GM10248 (cell line): ENCODE results near the gene SRBD1.

ENCODE experiments used
- CTCF ChIA-PET: fragments of 300-600 bp; sonication (Branson Sonifier 250); formaldehyde crosslinking; extraction: SDS; loops from one replicate; lab custom pipeline; 2021; ENCODE audit warnings: antibody characterized with exemption; lab: Yijun Ruan, JAX
- POLR2A ChIA-PET: fragments of 350-650 bp; sonication (Branson Sonifier 250); formaldehyde crosslinking; extraction: SDS; loops from one replicate; lab custom pipeline; 2020; ENCODE audit warnings: antibody characterized with exemption; lab: Yijun Ruan, JAX
- DNase-seq: peaks from one replicate; pipeline ENCODE4 v3.0.0; 2012; ENCODE audit errors: extremely low spot score
- TF ChIP-seq, protein P1 (sequence below): IDR thresholded peaks from 2 replicates; pipeline ENCODE4 v1.5.1; 2012; ENCODE audit warnings: mild to moderate bottlenecking, low read depth; ENCODE audit errors: extremely low read depth, missing control alignments, control extremely low read depth

SRBD1 gene

DNA sequence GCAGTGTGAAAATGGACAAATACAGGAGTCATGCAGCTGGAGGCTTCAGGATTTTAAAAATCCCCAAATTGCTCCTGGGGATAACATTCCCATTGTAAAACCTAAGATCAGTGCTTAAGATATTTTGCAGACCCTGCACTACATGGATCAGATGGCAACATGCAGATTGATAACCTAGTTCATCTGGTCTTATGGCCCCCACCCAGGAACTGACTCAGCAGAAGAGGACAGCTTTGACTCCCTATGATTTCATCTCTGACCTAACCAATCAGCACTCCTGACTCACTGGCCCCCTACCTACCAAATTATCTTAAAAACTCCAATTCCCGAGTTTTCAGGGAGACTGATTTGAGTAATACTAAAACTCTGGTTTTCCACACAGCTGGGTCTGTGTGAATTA, 20.0 kb downstream of the SRBD1 start:
- DNase-seq, result no peak

DNA sequence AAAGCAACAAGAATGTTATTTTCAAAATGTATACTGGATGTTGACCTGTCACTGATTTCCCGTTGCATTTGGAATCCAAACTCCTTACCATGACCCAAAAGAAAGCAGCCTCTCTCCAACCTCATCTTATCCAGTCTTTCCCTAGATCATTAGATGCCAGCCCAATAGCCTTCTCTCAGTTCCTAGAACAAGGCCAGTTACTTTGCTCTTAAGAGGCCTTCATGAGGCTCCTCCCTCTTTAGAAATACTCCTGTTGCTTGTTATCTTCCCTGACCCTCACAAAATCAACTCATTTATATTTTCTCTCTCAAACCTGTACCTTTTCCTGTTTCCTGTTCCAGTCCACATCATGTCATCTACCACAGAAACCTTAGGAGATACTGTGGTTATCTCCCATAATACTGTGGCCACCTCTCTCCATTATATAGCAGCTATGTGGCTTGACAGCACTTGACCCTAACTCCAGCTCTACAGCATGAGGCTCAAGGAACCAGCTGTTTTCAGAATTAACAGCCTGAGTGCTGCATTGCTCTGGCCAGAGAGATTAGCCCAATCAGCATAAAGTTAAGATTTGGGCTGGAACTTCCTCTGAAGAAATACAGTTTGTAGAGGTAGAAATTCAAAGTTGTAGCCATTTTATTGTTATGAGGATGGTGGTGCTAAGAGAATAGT, 22.8 kb downstream of the SRBD1 start:
- TF ChIP-seq, protein P1, sequence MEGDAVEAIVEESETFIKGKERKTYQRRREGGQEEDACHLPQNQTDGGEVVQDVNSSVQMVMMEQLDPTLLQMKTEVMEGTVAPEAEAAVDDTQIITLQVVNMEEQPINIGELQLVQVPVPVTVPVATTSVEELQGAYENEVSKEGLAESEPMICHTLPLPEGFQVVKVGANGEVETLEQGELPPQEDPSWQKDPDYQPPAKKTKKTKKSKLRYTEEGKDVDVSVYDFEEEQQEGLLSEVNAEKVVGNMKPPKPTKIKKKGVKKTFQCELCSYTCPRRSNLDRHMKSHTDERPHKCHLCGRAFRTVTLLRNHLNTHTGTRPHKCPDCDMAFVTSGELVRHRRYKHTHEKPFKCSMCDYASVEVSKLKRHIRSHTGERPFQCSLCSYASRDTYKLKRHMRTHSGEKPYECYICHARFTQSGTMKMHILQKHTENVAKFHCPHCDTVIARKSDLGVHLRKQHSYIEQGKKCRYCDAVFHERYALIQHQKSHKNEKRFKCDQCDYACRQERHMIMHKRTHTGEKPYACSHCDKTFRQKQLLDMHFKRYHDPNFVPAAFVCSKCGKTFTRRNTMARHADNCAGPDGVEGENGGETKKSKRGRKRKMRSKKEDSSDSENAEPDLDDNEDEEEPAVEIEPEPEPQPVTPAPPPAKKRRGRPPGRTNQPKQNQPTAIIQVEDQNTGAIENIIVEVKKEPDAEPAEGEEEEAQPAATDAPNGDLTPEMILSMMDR, result no peak
- CTCF ChIA-PET, result interaction anchor here (0.9 to 2.2 kb wide), 10 partner anchors 8 to 347 kb away, joined by 3 to 12 read pairs (median 4); no protein-coding TSS in a partner anchor
- POLR2A ChIA-PET, result no interaction called here

More for the DNA sequence above, 20.0 kb downstream of the SRBD1 start:
- TF ChIP-seq, protein P1, result no peak
- ChIA-PET POLR2A (no interaction called here), CTCF (interaction anchor here (0.6 kb wide), 1 partner anchor 12 kb away, joined by 3 read pairs; no protein-coding TSS in a partner anchor)

DNA sequence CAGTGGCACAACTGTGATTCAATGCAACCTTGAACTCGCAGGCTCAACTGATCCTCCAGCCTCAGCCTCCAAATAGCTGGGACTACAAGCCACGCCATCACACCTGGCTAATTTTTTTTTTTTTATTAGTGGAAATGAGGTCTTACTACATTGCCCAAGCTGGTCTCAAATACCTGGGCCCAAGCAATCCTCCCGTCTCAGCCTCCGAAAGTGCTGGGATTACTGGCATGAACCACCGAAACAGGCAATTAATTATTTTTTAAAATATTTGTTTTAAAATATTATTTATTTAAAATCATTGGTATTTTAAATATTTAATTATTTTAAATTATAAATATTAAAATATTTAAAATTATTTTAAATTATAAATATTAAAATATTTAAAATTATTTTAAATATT, 24.5 kb downstream of the SRBD1 start:
- TF ChIP-seq, protein P1, result no peak
- no peak for DNase-seq
- ChIA-PET POLR2A (no interaction called here), CTCF (interaction anchor here (1.7 kb wide), 1 partner anchor 13 kb away, joined by 7 read pairs; no protein-coding TSS in a partner anchor)

More for the DNA sequence above, 22.8 kb downstream of the SRBD1 start:
- no peak for DNase-seq

- ChIA-PET POLR2A (interaction anchor here (0.5 kb wide), 1 partner anchor 1417 kb away, joined by 4 read pairs; the partner anchor contains the start of gene PPM1B), CTCF (interaction anchor here (0.8 to 2.6 kb wide), 18 partner anchors 9 to 1248 kb away, joined by 3 to 18 read pairs (median 3); no protein-coding TSS in a partner anchor)
- TF ChIP-seq, protein P1, result peak; percentile 56
- peak; percentile 27 for DNase-seq
Observed at GRCh38 chr2:45585267-45585861, 25.7 kb downstream of the SRBD1 start.

- no peak for DNase-seq
- ChIA-PET CTCF (interaction anchor here (0.8 to 2.6 kb wide), 6 partner anchors 9 to 602 kb away, joined by 3 to 18 read pairs (median 4); no protein-coding TSS in a partner anchor), POLR2A (no interaction called here)
- TF ChIP-seq, protein P1, result no peak
Observed at GRCh38 chr2:45583977-45584376, 27.1 kb downstream of the SRBD1 start.

DNA sequence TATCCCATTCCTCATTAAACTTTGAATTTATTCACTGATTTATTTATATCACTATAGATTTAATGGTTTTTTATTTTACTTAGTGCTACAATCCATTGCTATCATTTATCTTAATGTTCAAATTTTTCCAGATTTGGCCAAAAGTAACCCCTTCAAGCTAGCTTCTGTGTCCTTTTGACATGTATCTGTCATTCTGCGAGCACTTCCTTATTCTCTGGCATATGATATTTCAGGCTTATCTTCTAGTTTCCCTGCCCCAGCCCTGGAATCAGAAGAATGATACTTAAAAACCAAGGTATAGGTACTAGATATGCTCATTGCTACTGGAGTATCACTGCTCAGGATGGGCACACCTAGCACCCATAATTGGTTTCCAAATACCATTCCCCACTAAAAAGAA, 28.5 kb downstream of the SRBD1 start:
- CTCF ChIA-PET, result no interaction called here
- no peak for DNase-seq
- TF ChIP-seq, protein P1, result no peak
- POLR2A ChIA-PET, result no interaction called here
